Glomerular visceral epithelial cell (primary cell): Measurements from ENCODE around the gene FAM118A.
A peak's percentile ranks its signal among the peaks of the same experiment; 100 is the strongest.
"Not testable (repeated sequence)": the region's sequence is repeated elsewhere in the genome, so short reads cannot be mapped to it uniquely, and the experiment has no call there.

Experiments
- DNase-seq: peaks from one replicate; pipeline ENCODE4 v3.0.0-alpha.2; 2016; ENCODE audit errors: extremely low spot score

The FAM118A gene

DNA sequence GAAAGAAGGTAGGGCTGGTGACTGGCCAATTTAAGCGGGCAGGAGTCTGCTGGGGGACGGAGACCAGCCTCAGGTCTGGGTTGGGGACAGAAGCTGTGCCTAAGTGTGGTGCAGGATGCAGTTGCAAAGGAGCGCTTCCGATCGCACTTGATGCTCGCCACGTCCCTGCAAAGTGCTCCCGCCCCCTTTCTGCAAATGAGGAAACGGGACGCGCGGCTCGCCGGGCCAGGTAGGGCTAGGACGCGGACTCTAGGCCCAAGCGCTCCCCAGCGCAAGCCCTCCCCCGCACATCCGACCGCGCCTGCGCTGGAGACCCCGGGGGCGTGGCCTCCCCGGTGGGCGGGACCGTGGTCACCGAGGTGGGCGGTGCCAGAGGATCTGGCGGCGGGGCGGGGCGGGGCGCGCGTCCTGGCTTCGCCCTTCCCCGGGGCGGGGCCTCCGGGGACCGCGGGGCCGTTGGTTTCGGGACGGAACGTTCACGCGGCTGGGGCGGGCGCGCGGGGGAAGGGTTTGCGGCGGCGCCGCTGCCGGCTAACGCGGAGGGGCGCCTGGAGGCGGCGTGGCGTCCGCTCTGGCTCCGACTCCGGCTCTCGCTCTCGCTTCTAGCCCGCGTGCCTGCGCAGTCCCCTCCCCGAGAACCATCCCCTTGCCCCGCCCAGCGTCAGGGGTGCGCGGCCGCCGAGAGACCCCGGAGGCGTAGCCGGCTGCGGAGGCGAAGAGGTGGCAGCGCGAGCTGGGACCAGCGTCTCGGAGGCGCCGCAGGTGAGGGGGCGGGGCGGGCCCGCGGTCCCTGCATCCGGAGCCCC lies at the start of gene FAM118A:
FAM118A (plus strand) TSS at position 513 of the 806 bp plus-strand sequence. CDS start 12,446 bp downstream, outside the sequence.
- peak; percentile 90 for DNase-seq

- not testable (repeated sequence) for DNase-seq
Measured at GRCh38 chr22:45260395-45260759, 49.4 kb upstream of the FAM118A start.

- no peak for DNase-seq
Measured at GRCh38 chr22:45261407-45262088, 48.2 kb upstream of the FAM118A start.

- DNase-seq, result no peak
Measured at GRCh38 chr22:45262195-45262930, 47.4 kb upstream of the FAM118A start.

DNA sequence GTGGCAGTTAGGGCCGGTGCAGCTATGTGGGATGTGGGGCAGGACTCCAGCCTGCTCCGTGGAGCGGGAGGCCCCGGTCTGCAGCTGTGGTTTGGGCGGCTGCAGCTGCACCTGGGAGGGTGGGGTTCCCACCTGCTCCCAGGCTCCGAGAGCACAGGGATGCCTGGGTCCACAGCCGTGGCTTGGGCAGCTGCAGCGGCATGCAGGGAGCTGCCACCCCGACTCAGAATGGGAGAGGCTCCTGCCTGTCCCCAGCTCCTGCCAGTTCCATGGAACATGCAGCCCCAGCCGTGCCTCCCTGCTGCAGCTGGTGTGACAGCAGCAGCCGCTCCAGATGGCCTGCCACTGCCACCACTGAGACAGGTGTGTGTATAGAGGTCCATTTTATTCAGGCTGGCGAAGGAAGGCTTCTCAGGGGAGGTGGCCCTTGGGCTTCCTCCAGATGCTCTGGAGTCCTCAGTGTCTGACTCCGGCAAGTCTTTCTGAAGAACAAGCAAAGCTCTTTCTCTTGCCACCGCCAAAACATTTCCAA lies 46.7 kb upstream of the FAM118A start:
- no peak for DNase-seq

- DNase-seq, result peak; percentile 76
Measured at GRCh38 chr22:45263463-45264269, 46.1 kb upstream of the FAM118A start.

GRCh38 chr22:45265535-45265934 lies 44.2 kb upstream of the FAM118A start:
- DNase-seq, result no peak

DNA sequence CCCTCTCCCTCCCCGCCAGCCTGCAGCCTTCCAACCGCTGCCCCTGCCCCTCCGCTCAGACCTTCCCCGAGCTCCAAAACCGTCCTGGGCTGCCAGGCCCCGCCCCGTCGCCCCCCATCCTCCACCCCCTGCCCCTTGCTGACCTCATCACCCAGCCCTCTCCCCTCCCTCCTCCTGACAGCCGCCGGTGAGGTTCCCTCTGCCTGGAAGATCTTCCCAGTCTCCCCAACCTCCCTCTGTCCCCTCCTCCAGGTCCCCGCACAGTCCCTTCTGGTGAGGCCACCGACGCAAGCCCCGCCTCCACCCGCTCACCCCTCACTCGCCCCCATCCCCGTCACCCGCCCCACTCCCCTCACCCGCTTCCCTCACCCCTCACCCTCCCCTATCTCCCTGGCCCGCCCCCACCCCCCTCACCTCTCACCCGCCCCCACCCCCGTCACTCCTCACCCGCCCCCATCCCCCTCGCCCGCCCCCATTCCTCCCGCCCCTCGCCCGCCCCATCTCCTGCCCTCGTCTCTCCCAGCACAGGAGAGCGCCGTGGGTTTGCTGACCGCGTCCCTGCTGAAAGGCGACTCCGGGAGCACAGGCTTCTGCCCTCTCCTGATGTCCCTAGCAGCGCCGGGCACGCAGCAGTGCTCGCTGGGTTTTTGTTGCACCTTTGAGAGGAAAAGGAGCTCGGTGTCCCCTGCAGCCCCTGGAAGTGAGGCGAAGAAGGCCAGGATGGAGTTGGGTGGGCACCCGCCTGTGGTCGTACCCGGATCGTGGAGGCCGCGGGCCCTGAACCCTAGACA lies 41.4 kb upstream of the FAM118A start:
- no peak for DNase-seq

DNA sequence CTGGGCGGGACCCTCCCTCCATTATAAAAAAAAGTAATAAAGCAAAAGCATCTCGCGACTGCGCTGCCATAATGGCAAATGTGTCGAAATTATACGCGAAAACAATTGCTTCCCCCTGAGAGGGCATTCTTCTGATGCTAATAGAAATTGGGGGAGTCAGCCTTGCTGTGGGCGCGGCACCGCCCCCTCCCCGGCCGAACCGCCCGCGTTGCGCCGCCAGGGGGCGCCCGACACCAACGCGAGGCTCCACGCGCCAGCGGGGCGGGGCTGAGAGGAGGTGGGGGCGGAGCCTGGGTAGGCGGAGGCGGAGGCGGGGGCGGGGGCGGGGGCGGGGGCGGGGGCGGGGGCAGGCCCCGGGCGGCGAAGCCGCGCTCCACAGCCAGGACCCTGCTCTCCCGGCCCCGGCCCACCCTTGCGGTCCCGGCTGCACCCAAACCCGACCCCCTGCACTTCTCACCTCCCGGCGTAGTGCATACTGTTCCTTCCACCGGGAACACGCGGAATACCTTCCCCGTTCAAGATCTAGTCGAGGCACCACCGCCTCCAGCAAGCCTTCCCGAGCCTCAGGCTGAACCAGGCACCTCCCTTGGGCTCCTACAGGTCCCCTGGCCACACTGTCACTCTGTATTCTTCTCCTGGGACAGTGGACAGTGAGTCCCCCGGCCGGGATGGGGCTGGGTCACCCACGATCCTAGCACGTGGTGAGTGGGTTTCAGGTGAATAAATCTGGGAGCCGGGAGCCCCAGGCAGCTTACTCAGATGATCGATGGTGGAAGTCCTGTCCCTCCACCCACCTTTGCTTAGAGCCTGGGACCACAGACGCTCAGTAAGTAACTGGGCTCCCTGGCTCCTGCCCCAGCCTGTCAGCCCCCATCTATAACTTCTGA lies 40.5 kb upstream of the FAM118A start:
- peak; percentile 72 for DNase-seq

- no peak for DNase-seq
Measured at GRCh38 chr22:45270095-45271020, 39.4 kb upstream of the FAM118A start.

DNA sequence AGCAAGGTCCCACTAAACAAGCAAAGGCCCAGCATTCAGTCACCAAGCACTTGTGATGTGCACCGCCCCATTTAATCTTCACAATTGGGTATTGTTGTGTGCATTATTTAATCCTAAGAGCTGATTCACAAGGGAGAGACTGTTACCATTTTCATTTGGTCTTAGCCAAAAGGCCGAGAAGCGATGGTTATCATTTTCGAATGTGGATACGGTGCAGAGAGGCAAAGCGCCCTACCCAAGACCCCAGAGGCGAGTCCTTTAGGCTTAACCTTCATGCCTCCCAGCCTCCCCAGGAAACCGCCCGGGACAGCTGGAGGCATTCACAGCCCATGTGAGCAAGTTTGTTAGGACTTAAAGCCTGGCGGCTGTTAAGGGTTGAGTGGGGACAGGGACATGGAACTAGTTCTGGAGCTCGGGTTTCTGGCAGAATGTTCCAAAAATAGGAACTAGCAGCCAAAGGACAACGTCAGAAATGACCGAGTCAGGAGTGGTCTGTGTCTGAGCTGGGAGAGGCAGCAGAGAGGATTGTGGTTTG lies 38.0 kb upstream of the FAM118A start:
- DNase-seq, result no peak

- DNase-seq, result no peak
Measured at GRCh38 chr22:45272498-45272897, 37.2 kb upstream of the FAM118A start.

DNA sequence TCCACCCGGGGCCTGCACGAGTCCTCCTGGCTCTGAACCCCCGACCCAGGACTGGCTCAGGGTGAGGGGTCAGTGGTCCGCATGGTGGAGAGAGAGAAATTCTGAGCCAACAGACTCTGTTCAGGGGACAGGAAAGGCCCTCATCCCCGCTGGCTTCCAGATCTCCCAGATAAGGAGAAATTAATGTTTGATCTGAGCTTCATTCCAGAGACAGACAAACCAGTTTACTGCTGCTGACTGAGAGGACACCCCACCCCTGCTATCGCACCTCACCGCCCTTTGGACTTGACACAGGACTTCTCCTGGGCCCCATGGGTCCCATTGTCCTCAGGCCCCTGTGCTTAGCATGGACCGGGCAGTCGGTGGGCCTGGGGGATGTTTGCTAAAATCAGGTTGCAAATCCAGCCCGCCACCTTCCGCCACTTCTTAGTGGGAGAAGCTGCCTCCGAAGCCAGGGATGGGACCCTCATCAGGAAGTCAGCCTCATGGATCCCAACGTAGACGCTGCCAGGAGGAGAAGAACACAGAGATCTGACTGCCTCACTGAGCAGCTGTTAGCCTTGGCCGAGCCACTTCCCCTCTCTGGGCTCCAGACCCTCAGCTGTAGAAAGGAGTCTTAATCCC lies 36.2 kb upstream of the FAM118A start:
- no peak for DNase-seq

DNA sequence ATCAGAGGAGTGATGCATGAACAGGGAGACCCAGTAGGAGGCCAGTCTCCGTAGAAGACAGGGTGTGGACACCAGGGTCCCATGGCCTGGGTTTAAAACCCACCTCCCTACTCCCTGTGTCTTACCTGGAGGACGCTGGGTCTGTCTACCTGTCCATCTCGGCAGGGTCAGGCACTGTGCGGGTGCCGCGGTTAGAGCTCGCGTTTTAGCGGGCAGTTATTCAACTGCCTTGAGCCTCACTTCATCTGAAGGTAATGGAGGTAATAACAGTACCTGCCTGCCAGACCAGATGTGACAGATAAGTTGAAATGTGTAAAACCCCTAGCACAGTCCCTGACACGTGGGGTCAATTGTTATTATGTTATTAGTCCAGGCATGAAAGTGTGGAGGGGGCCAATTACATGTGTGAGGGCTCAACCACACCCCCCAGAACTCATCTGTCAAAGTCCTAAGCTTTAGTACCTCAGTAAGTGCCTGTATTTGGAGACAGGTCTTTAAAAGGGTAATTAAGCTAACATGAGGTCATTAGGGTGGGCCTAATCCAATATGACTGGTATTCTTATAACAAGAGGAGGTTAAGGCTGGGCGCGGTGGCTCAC lies 33.1 kb upstream of the FAM118A start:
- no peak for DNase-seq

- DNase-seq, result not testable (repeated sequence)
Measured at GRCh38 chr22:45277720-45278119, 32.0 kb upstream of the FAM118A start.

DNA sequence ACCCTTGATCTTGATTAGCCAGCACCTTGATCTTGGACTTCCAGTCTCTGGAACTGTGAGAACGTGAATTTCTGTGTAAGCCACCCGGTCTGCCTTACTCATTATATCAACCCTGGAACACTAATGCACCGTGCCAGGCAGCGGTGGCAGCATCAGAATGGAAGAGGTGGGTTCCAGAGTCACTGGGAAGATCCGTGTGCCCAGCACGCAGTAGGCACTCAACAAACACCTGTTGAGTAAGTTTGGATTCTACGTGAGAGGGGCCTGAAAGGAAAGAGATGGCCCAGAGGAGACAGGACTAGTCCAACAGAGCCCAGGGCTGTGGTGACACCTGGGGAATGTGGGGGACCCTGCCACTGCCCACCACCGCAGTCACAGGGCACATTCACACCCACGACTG lies 31.6 kb upstream of the FAM118A start:
- no peak for DNase-seq

DNA sequence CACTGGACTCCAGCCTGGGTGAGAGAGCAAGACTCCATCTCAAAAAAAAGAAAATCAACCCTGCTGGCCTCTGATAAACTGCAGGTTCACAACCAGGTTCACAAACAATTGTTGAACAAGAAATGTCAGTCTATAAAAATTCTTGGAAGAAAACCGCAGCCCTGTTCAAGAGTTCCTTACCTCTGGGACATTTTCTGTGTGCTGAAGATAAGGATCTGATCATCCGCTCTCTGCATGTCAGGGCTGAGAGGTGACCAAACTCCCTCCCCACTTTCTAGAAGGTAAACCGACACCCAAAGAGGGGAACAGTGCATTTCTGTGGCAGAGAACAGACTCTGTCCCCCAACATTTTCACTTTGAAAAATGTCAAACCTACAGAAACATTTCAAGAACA lies 29.1 kb upstream of the FAM118A start:
- DNase-seq, result no peak
